ENCODE results near the gene GHRH. TPM values are rescaled to one million over a fixed set of nuclear protein-coding genes. Genes with fewer than 3 reads are reported as not detected.

The GHRH gene
- total RNA-seq, 1 experiment from 2014 or later: 0.74 TPM

DNA sequence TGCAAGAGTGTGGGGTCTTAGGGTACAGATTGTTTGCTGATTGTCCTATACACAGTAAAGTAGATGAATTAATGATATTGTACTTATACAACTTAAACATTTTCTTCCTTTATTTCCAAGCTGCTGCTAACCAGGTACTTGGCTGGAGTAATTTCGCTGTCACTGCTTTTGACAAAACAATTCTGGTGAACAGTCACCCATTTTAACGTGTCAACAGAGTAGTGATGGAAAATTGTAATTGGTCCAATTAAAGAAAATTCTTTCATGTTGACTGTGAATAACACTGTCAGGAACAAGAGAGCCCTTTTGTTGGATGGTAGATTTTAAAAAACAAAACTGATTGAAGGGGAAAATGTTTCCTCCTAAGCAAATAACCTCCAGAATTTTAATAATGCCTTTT is 55.8 kb downstream of the GHRH start:
- H3K4me1 Mint-ChIP-seq: no peaks in the 10 kb centered on the region
- no peaks in the 10 kb centered on the region for H3K9me3 Mint-ChIP-seq
- H3K36me3 Mint-ChIP-seq: peaks cover 69% of the 10 kb centered on the region
- TF ChIP-seq CREM (CRISPR knock-in tag; IDR thresholded peaks at IDR 0.05) (no peak), ETV6 (CRISPR knock-in tag; IDR thresholded peaks at IDR 0.05) (no peak)
- TF ChIP-seq, protein P1, sequence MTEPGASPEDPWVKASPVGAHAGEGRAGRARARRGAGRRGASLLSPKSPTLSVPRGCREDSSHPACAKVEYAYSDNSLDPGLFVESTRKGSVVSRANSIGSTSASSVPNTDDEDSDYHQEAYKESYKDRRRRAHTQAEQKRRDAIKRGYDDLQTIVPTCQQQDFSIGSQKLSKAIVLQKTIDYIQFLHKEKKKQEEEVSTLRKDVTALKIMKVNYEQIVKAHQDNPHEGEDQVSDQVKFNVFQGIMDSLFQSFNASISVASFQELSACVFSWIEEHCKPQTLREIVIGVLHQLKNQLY (CRISPR knock-in tag; IDR thresholded peaks at IDR 0.05): no peak
- no peak for DNase-seq (ENCODE audit: low spot score)
- ChIA-PET POLR2A (no interaction called here), CTCF (interaction anchor here (1.7 to 1.9 kb wide), 2 partner anchors 10 to 14 kb away, joined by 4 to 9 read pairs; no protein-coding TSS in a partner anchor)
- no peak overlapping the region for H3K4me3 Mint-ChIP-seq
- H3K27ac Mint-ChIP-seq: no peak overlapping the region
- H3K27me3 Mint-ChIP-seq (ENCODE audit: low read depth): no peaks in the 10 kb centered on the region
- no peak for ATAC-seq

DNA sequence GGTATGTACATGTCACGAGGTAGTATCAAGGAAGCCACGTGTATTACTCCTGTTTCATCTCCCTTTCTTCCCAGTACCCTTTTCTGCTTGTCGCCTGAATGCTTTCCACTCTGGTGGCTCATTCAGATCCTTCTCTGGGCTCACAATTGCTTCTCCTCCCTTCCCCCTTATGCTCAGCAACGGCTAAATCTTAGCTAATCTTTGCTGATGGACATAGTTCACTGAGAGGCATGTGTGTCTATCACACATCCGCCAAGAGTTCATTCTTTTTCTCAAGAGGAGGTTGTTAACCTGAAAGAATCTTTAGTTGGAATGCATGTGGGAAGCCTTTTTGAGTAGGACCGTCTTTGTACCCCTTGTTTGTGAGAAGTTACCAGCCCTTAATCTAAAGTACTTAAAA is 56.5 kb downstream of the GHRH start:
- DNase-seq (ENCODE audit: low spot score) (no peak), ATAC-seq (no peak)
- Mint-ChIP-seq H3K27ac (no peak overlapping the region), H3K4me3 (no peak overlapping the region), H3K9me3 (no peaks in the 10 kb centered on the region), H3K36me3 (peaks cover 75% of the 10 kb centered on the region), H3K4me1 (no peaks in the 10 kb centered on the region), H3K27me3 (ENCODE audit: low read depth) (no peaks in the 10 kb centered on the region)
- TF ChIP-seq, protein P2, sequence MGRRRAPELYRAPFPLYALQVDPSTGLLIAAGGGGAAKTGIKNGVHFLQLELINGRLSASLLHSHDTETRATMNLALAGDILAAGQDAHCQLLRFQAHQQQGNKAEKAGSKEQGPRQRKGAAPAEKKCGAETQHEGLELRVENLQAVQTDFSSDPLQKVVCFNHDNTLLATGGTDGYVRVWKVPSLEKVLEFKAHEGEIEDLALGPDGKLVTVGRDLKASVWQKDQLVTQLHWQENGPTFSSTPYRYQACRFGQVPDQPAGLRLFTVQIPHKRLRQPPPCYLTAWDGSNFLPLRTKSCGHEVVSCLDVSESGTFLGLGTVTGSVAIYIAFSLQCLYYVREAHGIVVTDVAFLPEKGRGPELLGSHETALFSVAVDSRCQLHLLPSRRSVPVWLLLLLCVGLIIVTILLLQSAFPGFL (CRISPR knock-in tag; IDR thresholded peaks at IDR 0.05; ENCODE audit: borderline replicate concordance): no peak
- no peak for TF ChIP-seq SMAD4 (CRISPR knock-in tag; IDR thresholded peaks at IDR 0.05)
- TF ChIP-seq GTF2I (CRISPR knock-in tag; conservative IDR thresholded peaks at IDR 0.05): no peak
- TF ChIP-seq, protein P3, sequence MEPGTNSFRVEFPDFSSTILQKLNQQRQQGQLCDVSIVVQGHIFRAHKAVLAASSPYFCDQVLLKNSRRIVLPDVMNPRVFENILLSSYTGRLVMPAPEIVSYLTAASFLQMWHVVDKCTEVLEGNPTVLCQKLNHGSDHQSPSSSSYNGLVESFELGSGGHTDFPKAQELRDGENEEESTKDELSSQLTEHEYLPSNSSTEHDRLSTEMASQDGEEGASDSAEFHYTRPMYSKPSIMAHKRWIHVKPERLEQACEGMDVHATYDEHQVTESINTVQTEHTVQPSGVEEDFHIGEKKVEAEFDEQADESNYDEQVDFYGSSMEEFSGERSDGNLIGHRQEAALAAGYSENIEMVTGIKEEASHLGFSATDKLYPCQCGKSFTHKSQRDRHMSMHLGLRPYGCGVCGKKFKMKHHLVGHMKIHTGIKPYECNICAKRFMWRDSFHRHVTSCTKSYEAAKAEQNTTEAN (CRISPR knock-in tag; IDR thresholded peaks at IDR 0.05): no peak
- TF ChIP-seq, protein P4, sequence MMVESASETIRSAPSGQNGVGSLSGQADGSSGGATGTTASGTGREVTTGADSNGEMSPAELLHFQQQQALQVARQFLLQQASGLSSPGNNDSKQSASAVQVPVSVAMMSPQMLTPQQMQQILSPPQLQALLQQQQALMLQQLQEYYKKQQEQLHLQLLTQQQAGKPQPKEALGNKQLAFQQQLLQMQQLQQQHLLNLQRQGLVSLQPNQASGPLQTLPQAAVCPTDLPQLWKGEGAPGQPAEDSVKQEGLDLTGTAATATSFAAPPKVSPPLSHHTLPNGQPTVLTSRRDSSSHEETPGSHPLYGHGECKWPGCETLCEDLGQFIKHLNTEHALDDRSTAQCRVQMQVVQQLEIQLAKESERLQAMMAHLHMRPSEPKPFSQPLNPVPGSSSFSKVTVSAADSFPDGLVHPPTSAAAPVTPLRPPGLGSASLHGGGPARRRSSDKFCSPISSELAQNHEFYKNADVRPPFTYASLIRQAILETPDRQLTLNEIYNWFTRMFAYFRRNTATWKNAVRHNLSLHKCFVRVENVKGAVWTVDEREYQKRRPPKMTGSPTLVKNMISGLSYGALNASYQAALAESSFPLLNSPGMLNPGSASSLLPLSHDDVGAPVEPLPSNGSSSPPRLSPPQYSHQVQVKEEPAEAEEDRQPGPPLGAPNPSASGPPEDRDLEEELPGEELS (CRISPR knock-in tag; IDR thresholded peaks at IDR 0.05): no peak
- TF ChIP-seq, protein P5, sequence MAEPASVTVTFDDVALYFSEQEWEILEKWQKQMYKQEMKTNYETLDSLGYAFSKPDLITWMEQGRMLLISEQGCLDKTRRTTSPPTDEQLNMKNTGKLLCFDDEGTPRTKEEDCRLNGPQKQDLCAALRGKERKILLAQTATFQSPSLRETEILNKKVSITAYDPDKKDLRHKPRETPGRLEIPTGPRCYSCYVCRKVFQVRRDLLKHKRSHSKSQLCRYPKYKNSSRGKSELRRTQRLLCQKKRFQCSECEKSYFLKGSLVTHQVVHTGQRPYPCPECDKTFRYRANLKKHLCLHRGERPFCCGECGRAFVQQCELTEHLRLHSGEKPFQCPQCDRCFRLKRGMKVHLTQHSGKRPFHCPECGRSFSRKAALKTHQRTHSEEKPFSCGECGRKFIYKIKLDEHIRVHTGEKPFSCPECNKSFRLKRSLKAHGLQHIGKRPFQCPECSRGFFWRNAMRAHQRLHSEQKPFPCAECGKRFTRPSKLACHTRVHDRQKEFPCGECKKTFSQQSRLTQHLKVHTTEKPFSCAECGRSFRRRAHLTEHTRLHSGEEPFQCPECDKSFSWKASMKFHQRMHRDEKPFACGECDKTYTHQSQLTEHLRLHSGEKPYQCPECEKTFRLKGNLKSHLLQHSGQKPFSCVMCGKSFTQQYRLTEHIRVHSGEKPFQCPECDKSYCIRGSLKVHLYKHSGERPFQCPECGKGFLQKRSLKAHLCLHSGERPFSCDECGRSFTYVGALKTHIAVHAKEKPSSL (CRISPR knock-in tag; conservative IDR thresholded peaks at IDR 0.05): no peak
- CTCF ChIA-PET: interaction anchor here (1.7 to 1.9 kb wide), 2 partner anchors 10 to 13 kb away, joined by 4 to 9 read pairs; no protein-coding TSS in a partner anchor
- POLR2A ChIA-PET: no interaction called here

DNA sequence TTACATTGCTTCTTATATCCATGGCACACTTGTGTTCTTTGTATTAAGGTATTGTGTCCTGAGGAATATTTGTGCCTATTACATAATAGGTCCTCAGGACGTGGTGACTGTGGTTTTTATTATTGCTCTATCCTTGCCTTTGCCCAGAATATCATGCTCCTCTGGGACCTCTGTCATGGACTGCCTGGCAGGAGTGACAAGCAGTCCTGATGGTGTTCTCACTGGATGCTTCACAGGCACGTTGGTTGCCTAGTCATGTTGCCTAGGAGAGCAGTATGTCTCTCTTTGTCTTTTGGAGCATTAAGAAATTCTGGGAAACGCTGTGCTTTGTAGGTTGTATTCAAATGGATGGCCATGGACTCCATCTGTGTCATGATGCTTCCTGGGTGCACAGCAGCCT is 57.6 kb downstream of the GHRH start:
- Mint-ChIP-seq H3K27me3 (ENCODE audit: low read depth) (no peaks in the 10 kb centered on the region), H3K36me3 (peaks cover 74% of the 10 kb centered on the region), H3K4me1 (no peaks in the 10 kb centered on the region), H3K4me3 (no peak overlapping the region), H3K9me3 (no peaks in the 10 kb centered on the region), H3K27ac (no peak overlapping the region)
- ATAC-seq: no peak
- POLR2A ChIA-PET: no interaction called here
- no peak for DNase-seq (ENCODE audit: low spot score)
- CTCF ChIA-PET: interaction anchor here (1.7 kb wide), 1 partner anchor 9 kb away, joined by 9 read pairs; no protein-coding TSS in a partner anchor
- TF ChIP-seq RORB (CRISPR knock-in tag; IDR thresholded peaks at IDR 0.05): no peak
- no peak for TF ChIP-seq NFYB (CRISPR knock-in tag; conservative IDR thresholded peaks at IDR 0.05; ENCODE audit: low read depth)
- TF ChIP-seq, protein P6, sequence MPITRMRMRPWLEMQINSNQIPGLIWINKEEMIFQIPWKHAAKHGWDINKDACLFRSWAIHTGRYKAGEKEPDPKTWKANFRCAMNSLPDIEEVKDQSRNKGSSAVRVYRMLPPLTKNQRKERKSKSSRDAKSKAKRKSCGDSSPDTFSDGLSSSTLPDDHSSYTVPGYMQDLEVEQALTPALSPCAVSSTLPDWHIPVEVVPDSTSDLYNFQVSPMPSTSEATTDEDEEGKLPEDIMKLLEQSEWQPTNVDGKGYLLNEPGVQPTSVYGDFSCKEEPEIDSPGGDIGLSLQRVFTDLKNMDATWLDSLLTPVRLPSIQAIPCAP (CRISPR knock-in tag; IDR thresholded peaks at IDR 0.05): no peak
- TF ChIP-seq, protein P5 (CRISPR knock-in tag; conservative IDR thresholded peaks at IDR 0.05): no peak
- TF ChIP-seq CBFB (CRISPR knock-in tag; IDR thresholded peaks at IDR 0.05; ENCODE audit: low read depth): no peak
- TF ChIP-seq, protein P7, sequence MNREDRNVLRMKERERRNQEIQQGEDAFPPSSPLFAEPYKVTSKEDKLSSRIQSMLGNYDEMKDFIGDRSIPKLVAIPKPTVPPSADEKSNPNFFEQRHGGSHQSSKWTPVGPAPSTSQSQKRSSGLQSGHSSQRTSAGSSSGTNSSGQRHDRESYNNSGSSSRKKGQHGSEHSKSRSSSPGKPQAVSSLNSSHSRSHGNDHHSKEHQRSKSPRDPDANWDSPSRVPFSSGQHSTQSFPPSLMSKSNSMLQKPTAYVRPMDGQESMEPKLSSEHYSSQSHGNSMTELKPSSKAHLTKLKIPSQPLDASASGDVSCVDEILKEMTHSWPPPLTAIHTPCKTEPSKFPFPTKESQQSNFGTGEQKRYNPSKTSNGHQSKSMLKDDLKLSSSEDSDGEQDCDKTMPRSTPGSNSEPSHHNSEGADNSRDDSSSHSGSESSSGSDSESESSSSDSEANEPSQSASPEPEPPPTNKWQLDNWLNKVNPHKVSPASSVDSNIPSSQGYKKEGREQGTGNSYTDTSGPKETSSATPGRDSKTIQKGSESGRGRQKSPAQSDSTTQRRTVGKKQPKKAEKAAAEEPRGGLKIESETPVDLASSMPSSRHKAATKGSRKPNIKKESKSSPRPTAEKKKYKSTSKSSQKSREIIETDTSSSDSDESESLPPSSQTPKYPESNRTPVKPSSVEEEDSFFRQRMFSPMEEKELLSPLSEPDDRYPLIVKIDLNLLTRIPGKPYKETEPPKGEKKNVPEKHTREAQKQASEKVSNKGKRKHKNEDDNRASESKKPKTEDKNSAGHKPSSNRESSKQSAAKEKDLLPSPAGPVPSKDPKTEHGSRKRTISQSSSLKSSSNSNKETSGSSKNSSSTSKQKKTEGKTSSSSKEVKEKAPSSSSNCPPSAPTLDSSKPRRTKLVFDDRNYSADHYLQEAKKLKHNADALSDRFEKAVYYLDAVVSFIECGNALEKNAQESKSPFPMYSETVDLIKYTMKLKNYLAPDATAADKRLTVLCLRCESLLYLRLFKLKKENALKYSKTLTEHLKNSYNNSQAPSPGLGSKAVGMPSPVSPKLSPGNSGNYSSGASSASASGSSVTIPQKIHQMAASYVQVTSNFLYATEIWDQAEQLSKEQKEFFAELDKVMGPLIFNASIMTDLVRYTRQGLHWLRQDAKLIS (CRISPR knock-in tag; IDR thresholded peaks at IDR 0.05; ENCODE audit: borderline replicate concordance): no peak
- TF ChIP-seq, protein P2 (CRISPR knock-in tag; IDR thresholded peaks at IDR 0.05; ENCODE audit: borderline replicate concordance): no peak
- no peak for TF ChIP-seq MYBL2 (CRISPR knock-in tag; IDR thresholded peaks at IDR 0.05)
